Measurements from ENCODE around the gene ARF1.
A peak's percentile ranks its signal among the peaks of the same experiment; 100 is the strongest.

ARF1 gene

GRCh38 chr1:228134591-228134990, 52.1 kb downstream of the ARF1 start:
- DNase-seq, result no peak

GRCh38 chr1:228136901-228137300, 54.4 kb downstream of the ARF1 start:
- no peak for DNase-seq

GRCh38 chr1:228139406-228139930, 57.0 kb downstream of the ARF1 start:
- no peak for DNase-seq

- peak; percentile 96 to 99 for DNase-seq
Measured at GRCh38 chr1:228139931-228140723, 57.6 kb downstream of the ARF1 start, which contains the start of gene GUK1. TSS of gene GUK1 (plus strand) at chr1:228140279. CDS start at chr1:228140303, 24 bp downstream.

- no peak for DNase-seq
Measured at GRCh38 chr1:228140724-228141225, 58.3 kb downstream of the ARF1 start.

- no peak for DNase-seq
Measured at GRCh38 chr1:228141226-228142044, 58.9 kb downstream of the ARF1 start.

GRCh38 chr1:228142155-228142691, 59.7 kb downstream of the ARF1 start:
- DNase-seq, result no peak

- no peak for DNase-seq
Measured at GRCh38 chr1:228142701-228143136, 60.2 kb downstream of the ARF1 start.

- no peak for DNase-seq
Measured at GRCh38 chr1:228143480-228144192, 61.1 kb downstream of the ARF1 start.

- DNase-seq, result peak in 1 of 2 experiments; percentile 44
Measured at GRCh38 chr1:228144193-228144992, 61.9 kb downstream of the ARF1 start.

- DNase-seq, result no peak
Measured at GRCh38 chr1:228144993-228145343, 62.5 kb downstream of the ARF1 start.

GRCh38 chr1:228145463-228146416, 63.2 kb downstream of the ARF1 start:
- no peak for DNase-seq

- DNase-seq, result no peak
Measured at GRCh38 chr1:228146417-228147150, 64.1 kb downstream of the ARF1 start.

- DNase-seq, result no peak
Measured at GRCh38 chr1:228147151-228147693, 64.7 kb downstream of the ARF1 start.

- DNase-seq, result no peak
Measured at GRCh38 chr1:228147768-228148167, 65.3 kb downstream of the ARF1 start.

- no peak for DNase-seq
Measured at GRCh38 chr1:228148196-228148861, 65.8 kb downstream of the ARF1 start.
